Prostate gland (tissue), 2 donors: Measurements from ENCODE around the gene FGF22. TPM values are rescaled to one million over a fixed set of nuclear protein-coding genes. Genes with fewer than 3 reads are reported as not detected.

ENCODE experiments used
- DNase-seq: peaks from one replicate; pipeline ENCODE4 v3.0.0-alpha.2; 2019; ENCODE audit warnings: low spot score
- H3K27ac ChIP-seq, 2 donors: fragments of 200-600 bp; sonication (generic); 2 replicates each; pipeline ENCODE4 v1.5.1; 2017 to 2019
- H3K27me3 ChIP-seq: fragments of 200-600 bp; sonication (generic); replicated peaks from 2 replicates; pipeline ENCODE4 v1.5.1; 2019; ENCODE audit not compliant: insufficient read depth
- H3K36me3 ChIP-seq, 2 donors: fragments of 200-600 bp; sonication (generic); 1 replicate in 1 of 2; 2 replicates in 1 of 2; pipeline versions ENCODE4 v1.5.1 to v1.8.1; 2017 to 2019
- H3K4me1 ChIP-seq: fragments of 200-600 bp; sonication (generic); replicated peaks from 2 replicates; pipeline ENCODE4 v1.5.1; 2019
- H3K4me3 ChIP-seq, 2 donors: fragments of 200-600 bp; sonication (generic); 2 replicates each; pipeline ENCODE4 v1.5.1; 2017 to 2019
- H3K9me3 ChIP-seq: fragments of 200-600 bp; sonication (generic); 2 replicates; pipeline ENCODE4 v1.5.1; 2017
- CTCF ChIP-seq, 4 experiments: fragments of 200-600 bp in 2 of 4; fragments of 450-650 bp in 2 of 4; sonication (generic) in 2 of 4; IDR thresholded peaks; 1 replicate in 3 of 4; 2 replicates in 1 of 4; pipeline ENCODE4 v1.5.1; 2016 to 2019; ENCODE audit warnings: antibody characterized with exemption in 4 of 4, mild to moderate bottlenecking in 2 of 4, moderate library complexity in 2 of 4
- POLR2A ChIP-seq: fragments of 450-650 bp; IDR thresholded peaks from one replicate; pipeline ENCODE4 v1.6.1; 2016; ENCODE audit warnings: antibody characterized with exemption, mild to moderate bottlenecking
- POLR2AphosphoS5 ChIP-seq: sonication (generic); formaldehyde crosslinking; IDR thresholded peaks from one replicate; pipeline ENCODE4 v1.6.1; 2017; ENCODE audit warnings: antibody characterized with exemption
- WGBS: methylation state at CpG from one replicate; pipeline ENCODE4 v1.1.5; 2018; 5-methylcytosine and 5-hydroxymethylcytosine counted together
- intact Hi-C: fragments of 100-400 bp; cut with DNase I; formaldehyde crosslinking; loops from one replicate; pipeline ENCODE4 v1.14.2; 2022
- total RNA-seq, 2 donors: library from RNA; depleted of rRNA; stranded (reverse); fragments of >200 nt; gene quantifications; one replicate each; pipeline ENCODE4 v1.1.0, GENCODE V29; 2016

Gene FGF22
- total RNA-seq, 2 donors from 2014 or later, result 4.4 TPM; not detected in 1

DNA sequence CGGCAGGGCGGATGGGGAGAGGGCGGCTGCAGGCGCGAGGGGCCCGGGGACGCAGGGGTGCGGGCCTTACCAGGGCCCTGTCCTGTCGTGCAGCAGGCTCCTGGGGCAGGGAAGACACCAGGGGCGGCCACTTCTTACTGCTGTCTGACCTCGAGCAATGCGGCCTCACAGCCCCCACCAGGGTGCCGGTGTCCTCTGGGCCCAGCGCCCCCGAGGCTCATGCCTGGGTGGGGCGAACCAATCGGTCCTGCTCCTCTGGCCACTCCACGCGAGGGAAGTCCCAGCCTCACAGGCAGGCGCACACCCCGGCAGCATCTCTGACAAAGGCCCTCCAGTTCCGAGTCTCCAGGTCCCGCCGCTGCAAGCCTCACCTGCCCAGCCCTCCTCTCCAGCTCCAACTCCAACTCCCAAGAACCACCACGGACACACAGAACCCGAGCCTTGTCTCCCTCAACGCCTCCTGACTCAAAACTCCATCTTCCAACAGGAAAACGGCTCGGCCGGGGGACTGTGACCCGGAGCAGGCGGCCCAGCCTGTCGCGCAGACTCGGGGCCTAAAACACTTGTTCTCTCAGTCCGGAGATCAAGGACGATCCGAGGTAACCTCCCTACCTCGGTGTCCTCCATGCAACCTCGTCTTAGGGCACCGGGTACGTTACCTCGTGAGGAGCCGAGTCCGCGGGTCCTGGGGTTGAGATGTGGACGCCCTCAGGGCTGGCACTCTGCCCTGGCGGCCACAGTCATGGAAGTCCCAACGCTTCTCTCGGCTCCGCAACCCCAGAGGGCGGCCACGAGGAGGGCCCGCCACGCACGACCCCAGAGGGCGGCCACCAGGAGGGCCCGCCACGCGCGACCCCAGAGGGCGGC lies 6.5 kb downstream of the FGF22 start:
- Histone ChIP-seq H3K27ac (no peak overlapping the region), H3K36me3 (no peaks in the 10 kb centered on the region), H3K9me3 (no peaks in the 10 kb centered on the region), H3K4me3 (no peak overlapping the region), H3K4me1 (no peaks in the 10 kb centered on the region), H3K27me3 (no peaks in the 10 kb centered on the region)
- TF ChIP-seq CTCF (IDR thresholded peaks at IDR 0.05) (no peak), POLR2A (no peak)
- intact Hi-C loops, result loop anchor here (2.0 kb wide), 1 partner anchor 63 kb away; no protein-coding TSS in a partner anchor
- WGBS, result 93% methylated on average over 54 of the region's 62 CpGs
- DNase-seq, result no peak

DNA sequence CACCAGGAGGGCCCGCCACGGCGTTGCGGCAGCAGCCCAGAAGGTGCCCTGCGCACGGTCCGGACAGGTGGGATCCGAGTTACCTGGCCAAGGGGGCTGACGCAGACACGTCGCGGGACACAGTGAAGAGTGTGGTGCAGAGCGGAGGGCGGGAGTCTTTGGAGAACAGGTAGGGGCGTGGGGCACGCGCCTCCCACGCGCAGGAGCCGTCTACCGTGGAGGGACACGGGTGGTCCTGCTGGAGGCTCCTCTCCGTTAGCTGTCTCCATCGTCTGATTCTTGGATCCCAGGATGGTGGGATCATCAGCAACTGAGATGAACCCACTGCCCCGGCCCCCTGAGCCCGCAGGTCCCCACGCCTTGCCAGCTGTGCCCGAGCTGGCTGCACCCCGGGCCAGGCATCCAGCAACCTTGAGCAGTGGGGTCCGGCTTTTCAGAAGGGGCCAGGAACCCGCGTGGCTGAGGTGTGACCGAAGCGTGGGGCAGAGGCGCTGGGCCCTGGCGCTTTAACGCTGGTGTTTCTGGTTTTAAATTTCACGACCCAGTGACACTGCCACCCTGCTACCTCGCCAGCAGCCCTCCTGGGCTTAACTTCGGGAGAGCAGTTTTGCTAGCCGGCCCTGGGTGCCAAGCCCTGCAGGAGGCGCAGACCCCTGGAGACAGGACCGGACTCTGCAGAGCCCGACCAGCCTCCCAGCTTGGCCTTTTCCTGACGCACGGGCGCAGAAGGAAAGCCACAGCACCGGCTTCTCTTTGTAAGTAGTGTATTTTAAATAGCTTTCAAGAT lies 7.3 kb downstream of the FGF22 start:
- Histone ChIP-seq H3K27me3 (no peaks in the 10 kb centered on the region), H3K9me3 (no peaks in the 10 kb centered on the region), H3K36me3 (peaks cover 0 to 6% of the 10 kb centered on the region in 2 donors), H3K4me3 (no peak overlapping the region), H3K4me1 (no peaks in the 10 kb centered on the region), H3K27ac (no peak overlapping the region)
- DNase-seq, result no peak
- TF ChIP-seq CTCF (IDR thresholded peaks at IDR 0.05), result no peak
- no peak for TF ChIP-seq POLR2AphosphoS5
- 91% methylated on average over 48 of the region's 48 CpGs for WGBS
- intact Hi-C loops, result loop anchor here (2.0 kb wide), 1 partner anchor 64 kb away; no protein-coding TSS in a partner anchor

DNA sequence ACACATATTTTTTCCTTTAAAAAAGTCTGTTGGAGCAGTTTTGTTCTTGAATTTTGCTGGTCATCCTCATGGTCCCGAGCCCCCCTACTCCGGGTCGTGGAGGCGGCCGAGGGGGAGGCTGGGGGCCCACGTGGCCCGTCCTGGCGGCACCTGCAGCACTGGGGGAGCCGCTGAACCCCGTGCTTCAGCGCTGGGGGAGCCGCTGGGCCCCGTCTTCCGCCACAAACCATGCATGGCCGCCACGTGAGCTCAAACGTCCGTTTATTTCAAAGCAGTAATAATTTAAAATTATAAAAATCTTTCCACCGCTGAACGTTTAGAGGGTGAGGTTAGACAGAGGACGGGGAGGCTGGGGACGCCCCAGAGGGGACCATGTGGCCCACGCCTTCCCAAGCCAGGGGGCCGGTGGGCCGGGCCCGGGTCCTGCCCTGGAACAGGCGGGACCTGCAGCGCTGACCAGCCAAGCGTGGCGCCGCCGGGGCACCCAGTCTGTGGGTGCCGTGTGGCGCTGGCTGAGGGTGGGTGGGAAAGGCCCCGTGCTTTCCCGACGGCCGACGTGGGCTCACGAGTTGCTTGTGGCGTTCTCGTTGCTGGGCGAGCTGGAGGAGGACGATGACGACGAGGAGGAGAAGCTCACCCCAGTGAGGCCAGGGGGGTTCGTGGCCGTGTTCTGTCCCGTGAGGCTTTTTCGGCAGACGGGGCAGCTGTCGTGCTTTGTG lies 8.0 kb downstream of the FGF22 start:
- Histone ChIP-seq H3K4me1 (no peaks in the 10 kb centered on the region), H3K27ac (no peak overlapping the region), H3K27me3 (no peaks in the 10 kb centered on the region), H3K36me3 (peaks cover 0 to 6% of the 10 kb centered on the region in 2 donors), H3K9me3 (no peaks in the 10 kb centered on the region), H3K4me3 (no peak overlapping the region)
- TF ChIP-seq POLR2A (no peak), CTCF (IDR thresholded peaks at IDR 0.05) (no peak), POLR2AphosphoS5 (no peak)
- WGBS, result 91% methylated on average over 52 of the region's 52 CpGs
- intact Hi-C loops, result loop anchor here (2.0 kb wide), 1 partner anchor 65 kb away; no protein-coding TSS in a partner anchor
- DNase-seq, result no peak

DNA sequence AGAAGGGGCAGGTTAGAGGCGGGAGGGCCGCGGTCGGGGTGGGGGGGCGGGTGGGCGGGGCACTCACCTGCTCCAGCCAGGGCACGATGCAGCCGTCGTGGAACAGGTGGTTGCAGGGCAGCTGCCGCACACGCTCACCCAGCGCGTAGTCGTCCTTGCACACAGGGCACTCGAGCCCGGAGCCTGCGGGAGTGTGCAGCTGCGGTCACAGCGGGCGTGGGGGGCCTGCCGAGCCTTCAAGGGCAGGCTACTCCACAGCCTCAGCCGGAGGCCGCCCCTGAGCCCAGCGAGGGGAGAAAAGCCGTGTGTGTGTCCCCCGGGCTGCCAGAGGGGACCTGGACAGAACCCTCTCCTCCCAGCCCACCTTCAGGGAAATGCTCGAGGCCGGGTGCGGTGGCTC lies 8.6 kb downstream of the FGF22 start:
- Histone ChIP-seq H3K27ac (no peak overlapping the region), H3K36me3 (peaks cover 0 to 6% of the 10 kb centered on the region in 2 donors), H3K4me1 (no peaks in the 10 kb centered on the region), H3K9me3 (no peaks in the 10 kb centered on the region), H3K4me3 (no peak overlapping the region), H3K27me3 (no peaks in the 10 kb centered on the region)
- TF ChIP-seq POLR2A (no peak), CTCF (IDR thresholded peaks at IDR 0.05) (no peak), POLR2AphosphoS5 (no peak)
- 87% methylated on average over 26 of the region's 29 CpGs for WGBS
- intact Hi-C loops, result no loop called here
- no peak for DNase-seq
